Measurements from ENCODE around the gene PGS1. TPM values are rescaled to one million over a fixed set of nuclear protein-coding genes. Genes with fewer than 3 reads are reported as not detected.

Gene PGS1
- total RNA-seq, 2 donors from 2014 or later, result 29.2 to 57.4 TPM

- no peaks in the 10 kb centered on the region for H3K36me3 ChIP-seq
- H3K4me1 ChIP-seq (replicated peaks), result peaks cover 4% of the 10 kb centered on the region
- TF ChIP-seq POLR2A (IDR thresholded peaks at IDR 0.05) (no peak), CTCF (IDR thresholded peaks at IDR 0.05) (no peak), POLR2AphosphoS5 (IDR thresholded peaks at IDR 0.05) (no peak)
- no peaks in the 10 kb centered on the region for H3K9me3 ChIP-seq
- intact Hi-C loops (cut with DNase I), result loop anchor here (5.0 kb wide), 2 partner anchors 60 to 75 kb away; no protein-coding TSS in a partner anchor
- WGBS, result 98% methylated on average over 5 of the region's 5 CpGs
- no peak overlapping the region for H3K27ac ChIP-seq
- no peak for DNase-seq (ENCODE audit: low spot score)
- no peak overlapping the region for H3K4me3 ChIP-seq
- H3K27me3 ChIP-seq (replicated peaks; ENCODE audit: insufficient read depth), result no peaks in the 10 kb centered on the region
Measured at GRCh38 chr17:78362232-78362631, 16.2 kb upstream of the PGS1 start.

- intact Hi-C loops (cut with DNase I), result loop anchor here (5.0 kb wide), 2 partner anchors 60 to 75 kb away; no protein-coding TSS in a partner anchor
- Histone ChIP-seq H3K36me3 (no peaks in the 10 kb centered on the region), H3K4me1 (replicated peaks) (peaks cover 4% of the 10 kb centered on the region), H3K27ac (no peak overlapping the region), H3K27me3 (replicated peaks; ENCODE audit: insufficient read depth) (no peaks in the 10 kb centered on the region), H3K9me3 (no peaks in the 10 kb centered on the region), H3K4me3 (no peak overlapping the region)
- TF ChIP-seq CTCF (IDR thresholded peaks at IDR 0.05) (no peak), POLR2A (IDR thresholded peaks at IDR 0.05) (no peak), POLR2AphosphoS5 (IDR thresholded peaks at IDR 0.05) (no peak)
- no peak for DNase-seq (ENCODE audit: low spot score)
- WGBS, result 81% methylated on average over 7 of the region's 7 CpGs
Measured at GRCh38 chr17:78362671-78363070, 15.8 kb upstream of the PGS1 start.

GRCh38 chr17:78364436-78365281 is 13.8 kb upstream of the PGS1 start:
- no peak for TF ChIP-seq CTCF (IDR thresholded peaks at IDR 0.05)
- no peak for TF ChIP-seq POLR2AphosphoS5 (IDR thresholded peaks at IDR 0.05)
- no peaks in the 10 kb centered on the region for H3K9me3 ChIP-seq
- no peak for DNase-seq (ENCODE audit: low spot score)
- no peak overlapping the region for H3K4me3 ChIP-seq
- H3K4me1 ChIP-seq (replicated peaks), result peaks cover 4% of the 10 kb centered on the region
- WGBS, result 85% methylated on average over 26 of the region's 26 CpGs
- H3K36me3 ChIP-seq, result no peaks in the 10 kb centered on the region
- no peaks in the 10 kb centered on the region for H3K27me3 ChIP-seq (replicated peaks; ENCODE audit: insufficient read depth)
- peak overlapping the region in 1 of 2 donors; percentile 8 for H3K27ac ChIP-seq
- intact Hi-C loops (cut with DNase I), result loop anchor here (5.0 kb wide), 2 partner anchors 58 to 77 kb away; no protein-coding TSS in a partner anchor

DNA sequence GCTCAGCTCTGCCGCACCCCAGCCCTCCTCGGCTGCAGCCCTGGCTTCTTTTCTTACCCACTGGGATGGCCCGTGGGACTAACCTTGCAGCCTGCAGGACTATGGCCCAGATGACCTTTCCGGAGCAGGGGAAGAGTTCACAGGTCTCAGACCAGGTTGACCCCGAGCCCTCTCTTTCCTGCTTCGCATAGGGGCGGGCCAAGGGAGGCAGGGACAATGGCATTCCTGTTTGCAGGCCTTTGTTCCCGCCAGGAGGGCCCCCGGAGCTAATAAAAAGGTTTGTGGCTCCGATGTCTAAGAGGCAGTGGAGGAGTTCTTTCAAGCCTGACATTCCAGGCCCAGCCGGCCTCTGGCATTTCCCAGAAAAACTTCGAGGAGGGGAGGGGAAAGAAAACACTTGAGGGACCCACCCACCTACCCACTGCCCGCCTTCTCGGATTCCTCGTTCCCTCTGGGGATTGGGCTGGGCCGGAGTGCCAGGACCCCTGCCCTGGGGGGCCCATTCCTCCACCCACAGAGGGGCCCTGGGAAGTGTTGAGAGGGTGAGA is 12.8 kb upstream of the PGS1 start:
- Histone ChIP-seq H3K9me3 (no peaks in the 10 kb centered on the region), H3K27ac (peak overlapping the region; percentile 8 to 18), H3K4me3 (no peak overlapping the region), H3K36me3 (no peaks in the 10 kb centered on the region), H3K4me1 (replicated peaks) (peaks cover under 1% of the 10 kb centered on the region), H3K27me3 (replicated peaks; ENCODE audit: insufficient read depth) (no peaks in the 10 kb centered on the region)
- 30% methylated on average over 16 of the region's 16 CpGs for WGBS
- no peak for TF ChIP-seq CTCF (IDR thresholded peaks at IDR 0.05)
- TF ChIP-seq POLR2A (IDR thresholded peaks at IDR 0.05), result no peak
- TF ChIP-seq POLR2AphosphoS5 (IDR thresholded peaks at IDR 0.05), result no peak
- intact Hi-C loops (cut with DNase I), result no loop called here
- no peak for DNase-seq (ENCODE audit: low spot score)

All from prostate gland (tissue), 2 donors.